ENCODE measurements around the gene THAP7. TPM values are rescaled to one million over a fixed set of nuclear protein-coding genes. Genes with fewer than 3 reads are reported as not detected.

THAP7 gene
- total and polyA plus RNA-seq, 2 of the 4 experiments (the other 2 are of a cell fraction) = 14.2 to 19.8 TPM

- POLR2A ChIA-PET (ENCODE audit: unreplicated experiment) = no interaction called here
- no peak overlapping the region for H3K18ac ChIP-seq (ENCODE audit: low read depth, low read length)
Measured at GRCh38 chr22:20994128-20994901, 7.6 kb downstream of the THAP7 start.

More at GRCh38 chr22:20994128-20994901, 7.6 kb downstream of the THAP7 start:
- intact Hi-C loops (cut with micrococcal nuclease) = no loop called here
- no peak overlapping the region for H2BK5ac ChIP-seq (ENCODE audit: low read depth, low read length, poor library complexity, severe bottlenecking)
- no peak overlapping the region for H2BK15ac ChIP-seq (ENCODE audit: low read depth, low read length)
- H4K20me1 ChIP-seq (ENCODE audit: insufficient read depth, low read length) = no peaks in the 10 kb centered on the region
- H3K27me3 ChIP-seq (ENCODE audit: control insufficient read depth, insufficient read depth, low read length) = no peaks in the 10 kb centered on the region
- CTCF ChIA-PET = no interaction called here
- dilution Hi-C loops (cut with HindIII; ENCODE audit: low sequenced_read_pairs, unreplicated experiment) = no loop called here
- no TSS peak for BruUV-seq (replicated peaks)
- H3K4me3 ChIP-seq (ENCODE audit: insufficient read depth, low read depth, low read length) = no peak overlapping the region
- no peak overlapping the region for H2AK9ac ChIP-seq (replicated peaks; ENCODE audit: low read depth, low read length, poor library complexity)
- no peaks in the 10 kb centered on the region for H3K9me1 ChIP-seq (ENCODE audit: insufficient read depth, low read length)
- no peak overlapping the region for H3K27ac ChIP-seq (ENCODE audit: insufficient read depth, low read length)
- 100% methylated on average over 1 of the region's 30 CpGs; no CpG with 5 or more reads in 1 of the 2 experiments for WGBS, 2 experiments (ENCODE audit: extremely low coverage in 2 of 2, insufficient read length in 1 of 2)
- H4K8ac ChIP-seq (ENCODE audit: low read depth in 2 of 2, low read length in 2 of 2) = no peak overlapping the region
- peaks cover 0 to 18% of the 10 kb centered on the region in 2 experiments; a peak in 2 of 4 replicates for H3K79me1 ChIP-seq (ENCODE audit: low read depth in 1 of 2, low read length in 2 of 2)
- no peak overlapping the region for H2BK120ac ChIP-seq (ENCODE audit: low read depth, low read length)
- peaks cover 65% of the 10 kb centered on the region for H3K36me3 ChIP-seq (ENCODE audit: control insufficient read depth, insufficient read depth, low read length)
- H4K5ac ChIP-seq (ENCODE audit: low read depth, low read length) = no peak overlapping the region
- H3K9me3 ChIP-seq (ENCODE audit: control insufficient read depth, insufficient read depth, low read length) = no peaks in the 10 kb centered on the region
- no peak overlapping the region for H2AFZ ChIP-seq (replicated peaks; ENCODE audit: low read length, poor library complexity)
- TF ChIP-seq CEBPB (IDR thresholded peaks at IDR 0.05; ENCODE audit: low read depth, low read length) (no peak), MAFK (IDR thresholded peaks at IDR 0.05; ENCODE audit: low read depth, low read length) (no peak), MXI1 (IDR thresholded peaks at IDR 0.05; ENCODE audit: borderline replicate concordance, low read depth, low read length) (no peak), RCOR1 (IDR thresholded peaks at IDR 0.05; ENCODE audit: insufficient replicate concordance, low read length) (no peak), BHLHE40 (IDR thresholded peaks at IDR 0.05; ENCODE audit: low read depth, low read length) (no peak), RFX5 (IDR thresholded peaks at IDR 0.05; ENCODE audit: low read depth, low read length) (no peak), SMC3 (IDR thresholded peaks at IDR 0.05; ENCODE audit: low read depth, low read length) (no peak), POLR2A (IDR thresholded peaks at IDR 0.05; ENCODE audit: low read depth, low read length) (no peak), NFE2L2 (IDR thresholded peaks at IDR 0.05; ENCODE audit: low read depth, low read length) (no peak), ELK1 (IDR thresholded peaks at IDR 0.05; ENCODE audit: borderline replicate concordance, low read depth, low read length) (no peak), FOS (IDR thresholded peaks at IDR 0.05; ENCODE audit: low read depth, low read length) (no peak), RAD21 (IDR thresholded peaks at IDR 0.05; ENCODE audit: low read length) (no peak), MAZ (IDR thresholded peaks at IDR 0.05; ENCODE audit: borderline replicate concordance, low read depth, low read length) (no peak), CHD1 (IDR thresholded peaks at IDR 0.05; ENCODE audit: low read depth, low read length) (no peak)
- TF ChIP-seq, protein P1, sequence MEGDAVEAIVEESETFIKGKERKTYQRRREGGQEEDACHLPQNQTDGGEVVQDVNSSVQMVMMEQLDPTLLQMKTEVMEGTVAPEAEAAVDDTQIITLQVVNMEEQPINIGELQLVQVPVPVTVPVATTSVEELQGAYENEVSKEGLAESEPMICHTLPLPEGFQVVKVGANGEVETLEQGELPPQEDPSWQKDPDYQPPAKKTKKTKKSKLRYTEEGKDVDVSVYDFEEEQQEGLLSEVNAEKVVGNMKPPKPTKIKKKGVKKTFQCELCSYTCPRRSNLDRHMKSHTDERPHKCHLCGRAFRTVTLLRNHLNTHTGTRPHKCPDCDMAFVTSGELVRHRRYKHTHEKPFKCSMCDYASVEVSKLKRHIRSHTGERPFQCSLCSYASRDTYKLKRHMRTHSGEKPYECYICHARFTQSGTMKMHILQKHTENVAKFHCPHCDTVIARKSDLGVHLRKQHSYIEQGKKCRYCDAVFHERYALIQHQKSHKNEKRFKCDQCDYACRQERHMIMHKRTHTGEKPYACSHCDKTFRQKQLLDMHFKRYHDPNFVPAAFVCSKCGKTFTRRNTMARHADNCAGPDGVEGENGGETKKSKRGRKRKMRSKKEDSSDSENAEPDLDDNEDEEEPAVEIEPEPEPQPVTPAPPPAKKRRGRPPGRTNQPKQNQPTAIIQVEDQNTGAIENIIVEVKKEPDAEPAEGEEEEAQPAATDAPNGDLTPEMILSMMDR (conservative IDR thresholded peaks at IDR 0.05; ENCODE audit: low read depth, low read length) = no peak
- TF ChIP-seq, protein P2, sequence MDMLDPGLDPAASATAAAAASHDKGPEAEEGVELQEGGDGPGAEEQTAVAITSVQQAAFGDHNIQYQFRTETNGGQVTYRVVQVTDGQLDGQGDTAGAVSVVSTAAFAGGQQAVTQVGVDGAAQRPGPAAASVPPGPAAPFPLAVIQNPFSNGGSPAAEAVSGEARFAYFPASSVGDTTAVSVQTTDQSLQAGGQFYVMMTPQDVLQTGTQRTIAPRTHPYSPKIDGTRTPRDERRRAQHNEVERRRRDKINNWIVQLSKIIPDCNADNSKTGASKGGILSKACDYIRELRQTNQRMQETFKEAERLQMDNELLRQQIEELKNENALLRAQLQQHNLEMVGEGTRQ (IDR thresholded peaks at IDR 0.05; ENCODE audit: low read depth, low read length) = no peak
- no peak overlapping the region for H3K23ac ChIP-seq (ENCODE audit: low read depth, low read length)
- in situ Hi-C loops (cut with MboI; ENCODE audit: low sequenced_read_pairs) = no loop called here
- H2AK5ac ChIP-seq (ENCODE audit: low read depth, low read length) = no peak overlapping the region
- H3K14ac ChIP-seq (replicated peaks; ENCODE audit: low read depth, low read length) = no peak overlapping the region
- H3K56ac ChIP-seq (ENCODE audit: extremely low read depth, insufficient read depth, low read length) = no peak overlapping the region
- H3K4me1 ChIP-seq (ENCODE audit: control insufficient read depth, insufficient read depth, low read length) = no peaks in the 10 kb centered on the region
- no peak overlapping the region for H3K4ac ChIP-seq (ENCODE audit: low read depth, low read length)
- H3K4me2 ChIP-seq (ENCODE audit: low read depth, low read length) = no peak overlapping the region
- no peak overlapping the region for H4K91ac ChIP-seq (ENCODE audit: insufficient read depth, low read depth, low read length)
- no peak for ATAC-seq (ENCODE audit: low read depth)
- H3K9ac ChIP-seq (ENCODE audit: low read depth, low read length) = no peak overlapping the region
- H2BK20ac ChIP-seq (ENCODE audit: low read depth, low read length) = no peak overlapping the region
- DNase-seq = no peak
